T-cell (primary cell): ENCODE results near the gene MIB2. TPM values are rescaled to one million over a fixed set of nuclear protein-coding genes. Genes with fewer than 3 reads are reported as not detected.
"Not testable (repeated sequence)": the region's sequence is repeated elsewhere in the genome, so short reads cannot be mapped to it uniquely, and the experiment has no call there.

Experiments
- ATAC-seq, 4 experiments: fragments of 200-7000 bp in 3 of 4; fragments of 150-1000 bp in 1 of 4; cut with Tn5 transposase; replicated peaks in 1 of 4; 1 replicate in 3 of 4; 2 replicates in 1 of 4; pipeline ENCODE4 v1.10.0; 2021; ENCODE audit warnings: moderate library complexity in 3 of 4, mild to moderate bottlenecking in 2 of 4, moderate number of reproducible peaks in 1 of 4
- CTCF ChIA-PET, 2 donors: fragments of 300-600 bp; sonication (Branson Sonifier 250); formaldehyde crosslinking; loops; one replicate each; lab custom pipeline; 2022; ENCODE audit warnings: antibody characterized with exemption in 2 of 2; lab: Charles Lee
- POLR2A ChIA-PET, 2 donors: fragments of 300-600 bp; sonication (Branson Sonifier 250); formaldehyde crosslinking; loops; one replicate each; lab custom pipeline; 2022; ENCODE audit warnings: antibody characterized with exemption in 2 of 2; lab: Charles Lee
- DNase-seq, 35 experiments: peaks; one replicate each; pipeline versions ENCODE4 v3.0.0 to v3.0.0-alpha.2; 2013 to 2023
- H3K27ac ChIP-seq: one replicate; pipeline ENCODE4 v1.5.1; 2013; ENCODE audit warnings: low read length
- H3K27me3 ChIP-seq, 2 experiments: replicated peaks in 1 of 2; 1 replicate in 1 of 2; 2 replicates in 1 of 2; pipeline versions ENCODE4 v1.6.1 to v1.7.0; 2013; ENCODE audit warnings: low read length in 1 of 2, mixed read lengths in 1 of 2; ENCODE audit not compliant: control insufficient read depth in 2 of 2, insufficient read depth in 2 of 2; ENCODE audit errors: extremely low read depth in 1 of 2
- H3K36me3 ChIP-seq, 2 donors: 1 replicate in 1 of 2; 2 replicates in 1 of 2; pipeline versions ENCODE4 v1.6.1 to v1.7.0; 2013; ENCODE audit warnings: low read length in 1 of 2; ENCODE audit not compliant: control insufficient read depth in 2 of 2, insufficient read depth in 1 of 2; ENCODE audit errors: extremely low read depth in 1 of 2
- H3K4me1 ChIP-seq, 2 experiments: 1 replicate in 1 of 2; 2 replicates in 1 of 2; pipeline versions ENCODE4 v1.6.1 to v1.7.0; 2013; ENCODE audit warnings: low read length in 2 of 2, mixed read lengths in 1 of 2; ENCODE audit not compliant: insufficient read depth in 2 of 2, control insufficient read depth in 1 of 2; ENCODE audit errors: extremely low read depth in 1 of 2
- H3K4me3 ChIP-seq, 2 donors: 1 replicate in 1 of 2; 2 replicates in 1 of 2; pipeline versions ENCODE4 v1.5.1 to v1.7.0; 2013; ENCODE audit warnings: mild to moderate bottlenecking in 2 of 2, low read length in 1 of 2, moderate library complexity in 1 of 2; ENCODE audit not compliant: control insufficient read depth in 1 of 2; ENCODE audit errors: extremely low read depth in 1 of 2
- H3K9me3 ChIP-seq: 2 replicates; pipeline ENCODE4 v1.7.0; 2013
- H3K27ac Mint-ChIP-seq, 2 donors: one replicate each; pipeline ENCODE4 v1.8.0; 2020 to 2021; ENCODE audit warnings: mild to moderate bottlenecking in 2 of 2, mixed read lengths in 2 of 2
- H3K27me3 Mint-ChIP-seq, 2 donors: one replicate each; pipeline ENCODE4 v1.8.0; 2021 to 2022; ENCODE audit warnings: mixed read lengths in 2 of 2
- H3K36me3 Mint-ChIP-seq: one replicate; pipeline ENCODE4 v1.8.0; 2021; ENCODE audit warnings: mixed read lengths
- H3K4me1 Mint-ChIP-seq, 3 donors: one replicate each; pipeline ENCODE4 v1.8.0; 2020 to 2022; ENCODE audit warnings: mixed read lengths in 3 of 3, mild to moderate bottlenecking in 1 of 3
- H3K4me3 Mint-ChIP-seq, 3 donors: one replicate each; pipeline ENCODE4 v1.8.0; 2020 to 2022; ENCODE audit warnings: mild to moderate bottlenecking in 3 of 3, mixed read lengths in 3 of 3, moderate library complexity in 3 of 3
- H3K9me3 Mint-ChIP-seq, 3 donors: one replicate each; pipeline ENCODE4 v1.8.0; 2020 to 2022; ENCODE audit warnings: mixed read lengths in 3 of 3
- WGBS: methylation state at CpG from one replicate; pipeline ENCODE4 v1.1.5; 2013; ENCODE audit warnings: missing lambda C conversion rate; ENCODE audit not compliant: insufficient coverage; 5-methylcytosine and 5-hydroxymethylcytosine counted together
- total RNA-seq, 35 experiments: library from RNA in 6 of 35; stranded (reverse) in 6 of 35; fragments of 120-200 nt in 1 of 35; gene quantifications; one replicate each; pipeline versions ENCODE4 v1.2.1 to v1.2.4 and lab custom pipeline; 2013 to 2026

MIB2 gene
- total RNA-seq, 5 donors from 2014 or later (not counting 1 experiment from before 2014, with no cell fraction given) = 68.9 to 105 (median 103) TPM

- H3K27me3 ChIP-seq = peaks cover 0 to 26% of the 10 kb centered on the region in 2 experiments
- Mint-ChIP-seq H3K36me3 (no peaks in the 10 kb centered on the region), H3K4me3 (no peak overlapping the region), H3K27me3 (peaks cover 0 to 4% of the 10 kb centered on the region in 2 donors), H3K4me1 (no peaks in the 10 kb centered on the region), H3K9me3 (no peaks in the 10 kb centered on the region), H3K27ac (no peak overlapping the region)
- no peak for DNase-seq
- ATAC-seq = no peak
- WGBS = 94% methylated on average over 11 of the region's 13 CpGs
- H3K4me3 ChIP-seq = no peak overlapping the region
- POLR2A ChIA-PET = no interaction called here
- no peaks in the 10 kb centered on the region for H3K9me3 ChIP-seq
- CTCF ChIA-PET = no interaction called here
- no peak overlapping the region for H3K27ac ChIP-seq
- H3K4me1 ChIP-seq = no peaks in the 10 kb centered on the region
- H3K36me3 ChIP-seq = no peaks in the 10 kb centered on the region
Measured at GRCh38 chr1:1591452-1591851, 23.8 kb upstream of the MIB2 start.

GRCh38 chr1:1593834-1594601, 21.3 kb upstream of the MIB2 start:
- no peak overlapping the region for H3K27ac ChIP-seq
- peaks cover 0 to 26% of the 10 kb centered on the region in 2 experiments for H3K27me3 ChIP-seq
- Mint-ChIP-seq H3K27me3 (peaks cover 0 to 5% of the 10 kb centered on the region in 2 donors), H3K4me3 (no peak overlapping the region), H3K9me3 (no peaks in the 10 kb centered on the region), H3K27ac (no peak overlapping the region), H3K4me1 (peaks cover 5 to 9% (median 8%) of the 10 kb centered on the region in 3 donors), H3K36me3 (no peaks in the 10 kb centered on the region)
- no peak for ATAC-seq
- CTCF ChIA-PET = interaction anchor here in 1 of 2 donors (0.7 kb wide), 1 partner anchor 188 kb away, joined by 3 read pairs; no protein-coding TSS in a partner anchor
- H3K4me3 ChIP-seq = no peak overlapping the region
- peaks cover 0 to 11% of the 10 kb centered on the region in 2 experiments for H3K4me1 ChIP-seq
- 85% methylated on average over 22 of the region's 24 CpGs for WGBS
- H3K36me3 ChIP-seq = no peaks in the 10 kb centered on the region
- POLR2A ChIA-PET = no interaction called here
- H3K9me3 ChIP-seq = no peaks in the 10 kb centered on the region
- no peak for DNase-seq

GRCh38 chr1:1594602-1595260, 20.6 kb upstream of the MIB2 start:
- no peak overlapping the region for H3K27ac Mint-ChIP-seq
- ChIA-PET POLR2A (no interaction called here), CTCF (interaction anchor here in 1 of 2 donors (0.7 kb wide), 1 partner anchor 187 kb away, joined by 3 read pairs; no protein-coding TSS in a partner anchor)
- peaks cover 0 to 14% of the 10 kb centered on the region in 2 experiments for H3K4me1 ChIP-seq
- ATAC-seq (no peak), DNase-seq (no peak)
- H3K27me3 Mint-ChIP-seq = peaks cover 0 to 6% of the 10 kb centered on the region in 2 donors
- H3K4me1 Mint-ChIP-seq = peaks cover 7 to 10% (median 8%) of the 10 kb centered on the region in 3 donors
- no peak overlapping the region for H3K27ac ChIP-seq
- no peaks in the 10 kb centered on the region for H3K9me3 Mint-ChIP-seq
- H3K4me3 Mint-ChIP-seq = no peak overlapping the region
- H3K36me3 ChIP-seq = no peaks in the 10 kb centered on the region
- no peak overlapping the region for H3K4me3 ChIP-seq
- H3K27me3 ChIP-seq = peaks cover 0 to 22% of the 10 kb centered on the region in 2 experiments
- H3K36me3 Mint-ChIP-seq = no peaks in the 10 kb centered on the region
- H3K9me3 ChIP-seq = no peaks in the 10 kb centered on the region
- 73% methylated on average over 7 of the region's 10 CpGs for WGBS

GRCh38 chr1:1595341-1595740, 20.0 kb upstream of the MIB2 start:
- CTCF ChIA-PET, DNase-seq, H3K36me3 ChIP-seq, H3K27ac ChIP-seq, H3K4me3 Mint-ChIP-seq, H3K9me3 ChIP-seq, H3K4me3 ChIP-seq, H3K27ac Mint-ChIP-seq, H3K36me3 Mint-ChIP-seq, H3K27me3 Mint-ChIP-seq, H3K9me3 Mint-ChIP-seq, POLR2A ChIA-PET, ATAC-seq: not testable (repeated sequence)
- H3K4me1 Mint-ChIP-seq = peaks cover 7 to 10% (median 8%) of the 10 kb centered on the region in 3 donors
- Histone ChIP-seq H3K4me1 (peaks cover 2 to 16% of the 10 kb centered on the region in 2 experiments), H3K27me3 (peaks cover 0 to 18% of the 10 kb centered on the region in 2 experiments)
- WGBS = 71% methylated on average over 2 of the region's 2 CpGs

GRCh38 chr1:1596493-1597274, 18.6 kb upstream of the MIB2 start:
- Histone ChIP-seq H3K36me3 (no peaks in the 10 kb centered on the region), H3K9me3 (no peaks in the 10 kb centered on the region), H3K27me3 (peaks cover 0 to 29% of the 10 kb centered on the region in 2 experiments), H3K27ac (no peak overlapping the region), H3K4me3 (no peak overlapping the region), H3K4me1 (peaks cover 6 to 22% of the 10 kb centered on the region in 2 experiments)
- Mint-ChIP-seq H3K36me3 (no peaks in the 10 kb centered on the region), H3K9me3 (no peaks in the 10 kb centered on the region), H3K4me1 (peaks cover 7 to 12% (median 10%) of the 10 kb centered on the region in 3 donors), H3K27ac (no peak overlapping the region), H3K4me3 (no peak overlapping the region), H3K27me3 (peaks cover 0 to 6% of the 10 kb centered on the region in 2 donors)
- ATAC-seq (no peak), DNase-seq (no peak)
- 53% methylated on average over 12 of the region's 12 CpGs for WGBS
- ChIA-PET CTCF (no interaction called here), POLR2A (interaction anchor here in 1 of 2 donors (0.7 kb wide), 1 partner anchor 391 kb away, joined by 3 read pairs; no protein-coding TSS in a partner anchor)
